ENCODE measurements around the gene NDST1.

GRCh38 chr5:150587016-150587415, 79.1 kb downstream of the NDST1 start:
- no peak for TF ChIP-seq CTCF (IDR thresholded peaks at IDR 0.05)
- TF ChIP-seq POLR2A (IDR thresholded peaks at IDR 0.05), result no peak
